AG09309 (cell line): ENCODE measurements around the gene MPHOSPH9.

ENCODE experiments used
- DNase-seq: peaks from one replicate; pipeline ENCODE4 v3.0.0-alpha.2; 2010; ENCODE audit warnings: low read depth
- H3K4me3 ChIP-seq: 2 replicates; pipeline ENCODE4 v1.5.1; 2011; ENCODE audit warnings: mild to moderate bottlenecking, low read depth, low read length, moderate library complexity; ENCODE audit not compliant: control insufficient read depth
- CTCF ChIP-seq: IDR thresholded peaks from 2 replicates; pipeline ENCODE4 v1.5.1; 2011; ENCODE audit warnings: mild to moderate bottlenecking, low read depth, low read length, inconsistent platforms; ENCODE audit not compliant: insufficient read depth, control insufficient read depth; ENCODE audit errors: missing control alignments

MPHOSPH9 gene

GRCh38 chr12:123134271-123134671, 98.7 kb downstream of the MPHOSPH9 start:
- H3K4me3 ChIP-seq: no peak overlapping the region
- DNase-seq: no peak
- no peak for TF ChIP-seq CTCF

- H3K4me3 ChIP-seq: no peak overlapping the region
- no peak for DNase-seq
- no peak for TF ChIP-seq CTCF
These were observed 99.2 kb downstream of the MPHOSPH9 start for GRCh38 chr12:123133701-123134100.

GRCh38 chr12:123132951-123133619, 99.9 kb downstream of the MPHOSPH9 start:
- no peak for DNase-seq
- H3K4me3 ChIP-seq: no peak overlapping the region
- no peak for TF ChIP-seq CTCF

GRCh38 chr12:123131879-123132402, 101.0 kb downstream of the MPHOSPH9 start:
- H3K4me3 ChIP-seq: no peak overlapping the region
- DNase-seq: no peak
- TF ChIP-seq CTCF: no peak

- no peak overlapping the region for H3K4me3 ChIP-seq
- DNase-seq: no peak
- no peak for TF ChIP-seq CTCF
These were observed 101.6 kb downstream of the MPHOSPH9 start for GRCh38 chr12:123131291-123131832.

GRCh38 chr12:123129621-123130020, 103.3 kb downstream of the MPHOSPH9 start:
- no peak for TF ChIP-seq CTCF
- no peak for DNase-seq
- no peak overlapping the region for H3K4me3 ChIP-seq
